ENCODE measurements around the gene GJE1. TPM values are rescaled to one million over a fixed set of nuclear protein-coding genes. Genes with fewer than 3 reads are reported as not detected.

The GJE1 gene
- total RNA-seq, 4 donors from 2014 or later, result not detected

- TF ChIP-seq POLR2A (IDR thresholded peaks at IDR 0.05) (no peak), CTCF (IDR thresholded peaks at IDR 0.05) (no peak)
- no peak overlapping the region for H3K4me3 ChIP-seq (ENCODE audit: low read depth, poor library complexity, severe bottlenecking)
- DNase-seq (ENCODE audit: low spot score in 2 of 2), result no peak
- intact Hi-C loops (cut with DNase I; ENCODE audit: low total_unique reads), result no loop called here
These were observed 38.6 kb downstream of the GJE1 start for GRCh38 chr6:142171351-142171750.

GRCh38 chr6:142172758-142173157 lies 40.0 kb downstream of the GJE1 start:
- no peak for TF ChIP-seq CTCF (IDR thresholded peaks at IDR 0.05)
- no peak for TF ChIP-seq POLR2A (IDR thresholded peaks at IDR 0.05)
- intact Hi-C loops (cut with DNase I; ENCODE audit: low total_unique reads), result no loop called here
- no peak overlapping the region for H3K4me3 ChIP-seq (ENCODE audit: low read depth, poor library complexity, severe bottlenecking)
- no peak for DNase-seq (ENCODE audit: low spot score in 2 of 2)

GRCh38 chr6:142173980-142174379 lies 41.3 kb downstream of the GJE1 start:
- intact Hi-C loops (cut with DNase I; ENCODE audit: low total_unique reads), result no loop called here
- H3K4me3 ChIP-seq (ENCODE audit: low read depth, poor library complexity, severe bottlenecking), result no peak overlapping the region
- TF ChIP-seq POLR2A (IDR thresholded peaks at IDR 0.05) (no peak), CTCF (IDR thresholded peaks at IDR 0.05) (no peak)
- no peak for DNase-seq (ENCODE audit: low spot score in 2 of 2)
- 93 to 98% methylated on average over 3 of the region's 3 CpGs for WGBS, 2 donors

GRCh38 chr6:142174703-142175102 lies 42.0 kb downstream of the GJE1 start:
- 92% methylated on average over 6 of the region's 6 CpGs for WGBS, 2 donors
- intact Hi-C loops (cut with DNase I; ENCODE audit: low total_unique reads), result no loop called here
- TF ChIP-seq CTCF (IDR thresholded peaks at IDR 0.05) (no peak), POLR2A (IDR thresholded peaks at IDR 0.05) (no peak)
- H3K4me3 ChIP-seq (ENCODE audit: low read depth, poor library complexity, severe bottlenecking), result no peak overlapping the region
- no peak for DNase-seq (ENCODE audit: low spot score in 2 of 2)

- DNase-seq (ENCODE audit: low spot score in 2 of 2), result no peak
- no peak for TF ChIP-seq CTCF (IDR thresholded peaks at IDR 0.05)
- no peak for TF ChIP-seq POLR2A (IDR thresholded peaks at IDR 0.05)
- no peak overlapping the region for H3K4me3 ChIP-seq (ENCODE audit: low read depth, poor library complexity, severe bottlenecking)
- intact Hi-C loops (cut with DNase I; ENCODE audit: low total_unique reads), result no loop called here
These were observed 45.4 kb downstream of the GJE1 start for GRCh38 chr6:142178129-142178528.

- intact Hi-C loops (cut with DNase I; ENCODE audit: low total_unique reads), result no loop called here
- H3K4me3 ChIP-seq (ENCODE audit: low read depth, poor library complexity, severe bottlenecking), result no peak overlapping the region
- no peak for TF ChIP-seq POLR2A (IDR thresholded peaks at IDR 0.05)
- TF ChIP-seq CTCF (IDR thresholded peaks at IDR 0.05), result no peak
- DNase-seq (ENCODE audit: low spot score in 2 of 2), result no peak
These were observed 49.3 kb downstream of the GJE1 start for GRCh38 chr6:142182004-142182403.
